ENCODE data around the gene SV2C. TPM values are rescaled to one million over a fixed set of nuclear protein-coding genes. Genes with fewer than 3 reads are reported as not detected.

Gene SV2C
- total RNA-seq, 1 experiment from 2014 or later, result not detected

DNA sequence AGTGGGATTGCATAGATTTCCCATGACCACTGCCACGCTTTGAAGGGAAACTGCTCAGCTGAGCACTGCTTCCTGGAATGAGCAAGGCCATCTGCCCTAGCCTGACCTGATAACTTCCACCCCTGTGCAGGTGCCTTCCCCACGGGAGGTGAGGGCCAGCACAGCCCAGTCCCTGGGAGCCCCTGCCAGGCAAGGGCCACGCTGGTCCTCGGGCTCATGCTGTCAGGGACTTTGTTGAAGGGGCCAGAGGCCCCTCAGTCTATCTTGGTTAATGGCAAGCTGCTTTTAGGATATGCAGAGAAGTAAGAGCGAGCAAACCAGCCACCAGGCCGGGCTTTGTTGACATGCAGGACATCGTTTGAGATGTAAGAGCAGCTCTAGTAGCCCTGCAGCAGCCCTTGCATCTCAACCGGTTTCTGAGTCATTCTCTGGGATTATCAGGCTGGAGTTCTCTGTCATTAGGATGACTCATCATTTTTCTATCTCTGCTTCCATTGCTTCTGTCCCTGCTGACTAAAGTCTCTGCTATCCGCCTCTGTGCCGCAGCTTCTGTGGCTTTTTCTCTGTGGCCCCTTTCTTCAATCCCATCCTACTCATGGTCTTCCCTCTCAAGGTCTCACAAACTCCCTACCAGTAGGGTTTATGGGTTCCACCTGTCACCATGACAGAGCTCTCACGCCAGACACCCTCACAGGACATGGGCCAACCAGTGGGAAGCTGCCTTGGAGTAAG lies 289.3 kb downstream of the SV2C start (continued):
- TF ChIP-seq EGR1 (IDR thresholded peaks at IDR 0.05; ENCODE audit: low read depth) (no peak), ZNF274 (IDR thresholded peaks at IDR 0.05; ENCODE audit: low read depth, low read length) (no peak), CEBPB (IDR thresholded peaks at IDR 0.05; ENCODE audit: low read depth) (no peak), RAD21 (IDR thresholded peaks at IDR 0.05; ENCODE audit: low read depth) (no peak)

DNA sequence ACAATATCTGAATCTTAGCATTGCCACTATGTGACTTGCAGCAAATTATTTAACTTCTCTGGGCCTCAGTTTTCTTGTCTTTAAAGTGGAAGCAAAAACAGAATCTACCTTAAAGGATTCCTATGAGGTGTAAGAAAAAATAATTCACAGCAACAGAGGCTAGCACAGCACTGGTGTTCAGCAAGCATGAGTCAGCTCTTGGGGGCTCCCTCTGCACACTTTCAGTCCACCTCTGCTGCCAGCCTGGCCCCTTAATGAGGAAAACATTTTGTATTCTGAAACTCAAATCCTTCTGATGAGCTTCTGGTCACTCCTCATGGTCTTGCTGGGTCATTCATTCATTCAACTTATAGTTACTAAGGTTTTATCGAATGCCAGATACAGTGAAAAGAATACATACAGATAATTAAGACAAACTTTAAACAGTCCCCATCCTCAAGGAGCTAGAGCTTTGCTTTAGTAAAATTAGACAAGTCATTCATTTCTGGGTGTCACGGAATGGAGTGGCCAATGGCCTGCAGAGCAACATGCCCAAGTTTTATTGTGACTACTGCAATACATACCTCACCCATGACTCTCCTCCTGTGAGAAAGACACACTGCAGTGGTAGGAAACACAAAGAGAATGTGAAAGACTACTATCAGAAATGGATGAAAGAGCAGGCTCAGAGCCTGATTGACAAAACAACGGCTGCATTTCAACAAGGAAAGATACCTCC lies 293.1 kb downstream of the SV2C start:
- Histone ChIP-seq H3K9ac (ENCODE audit: low read length) (no peak overlapping the region), H4K20me1 (ENCODE audit: insufficient read depth) (no peaks in the 10 kb centered on the region), H3K27me3 (ENCODE audit: insufficient read depth, low read length) (no peaks in the 10 kb centered on the region), H3K4me2 (ENCODE audit: low read length) (no peak overlapping the region), H3K9me2 (ENCODE audit: insufficient read depth) (no peaks in the 10 kb centered on the region), H2AFZ (ENCODE audit: low read depth, low read length, poor library complexity, severe bottlenecking) (no peak overlapping the region), H3K36me3 (ENCODE audit: control insufficient read depth in 1 of 2, insufficient read depth in 2 of 2, low read length in 2 of 2) (no peaks in the 10 kb centered on the region), H3K4me3 (replicated peaks in 1 of 2; ENCODE audit: low read depth in 1 of 2, low read length in 2 of 2) (no peak overlapping the region), H3K27ac (ENCODE audit: low read depth, low read length) (no peak overlapping the region), H3K79me2 (ENCODE audit: insufficient read depth, low read length) (no peaks in the 10 kb centered on the region), H3K4me1 (ENCODE audit: control insufficient read depth in 1 of 2, insufficient read depth in 2 of 2, low read length in 2 of 2) (peaks cover 17 to 24% of the 10 kb centered on the region in 2 experiments), H3K9me3 (ENCODE audit: control insufficient read depth in 1 of 2, insufficient read depth in 1 of 2, low read depth in 1 of 2, low read length in 2 of 2) (no peaks in the 10 kb centered on the region)
- no TSS peak for BruUV-seq (replicated peaks)
- DNase-seq (ENCODE audit: low read depth, low spot score), result no peak
- TF ChIP-seq, protein P1, sequence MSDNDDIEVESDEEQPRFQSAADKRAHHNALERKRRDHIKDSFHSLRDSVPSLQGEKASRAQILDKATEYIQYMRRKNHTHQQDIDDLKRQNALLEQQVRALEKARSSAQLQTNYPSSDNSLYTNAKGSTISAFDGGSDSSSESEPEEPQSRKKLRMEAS (IDR thresholded peaks at IDR 0.05), result no peak
- TF ChIP-seq SIN3A (IDR thresholded peaks at IDR 0.05; ENCODE audit: low read depth) (no peak), ELF1 (IDR thresholded peaks at IDR 0.05; ENCODE audit: borderline replicate concordance, low read depth) (no peak), EZH2phosphoT487 (IDR thresholded peaks at IDR 0.05; ENCODE audit: borderline replicate concordance) (no peak), YY1 (IDR thresholded peaks at IDR 0.05; ENCODE audit: extremely low read depth, insufficient replicate concordance, low read depth, low read length) (no peak), ZFX (IDR thresholded peaks at IDR 0.05) (no peak), CBX3 (IDR thresholded peaks at IDR 0.05; ENCODE audit: low read depth) (no peak), POLR2A (IDR thresholded peaks at IDR 0.05; ENCODE audit: borderline replicate concordance, extremely low read depth, insufficient read depth, insufficient read length) (no peak), SP1 (IDR thresholded peaks at IDR 0.05; ENCODE audit: low read depth) (no peak), FOSL1 (IDR thresholded peaks at IDR 0.05; ENCODE audit: low read depth) (no peak)
- TF ChIP-seq, protein P2, sequence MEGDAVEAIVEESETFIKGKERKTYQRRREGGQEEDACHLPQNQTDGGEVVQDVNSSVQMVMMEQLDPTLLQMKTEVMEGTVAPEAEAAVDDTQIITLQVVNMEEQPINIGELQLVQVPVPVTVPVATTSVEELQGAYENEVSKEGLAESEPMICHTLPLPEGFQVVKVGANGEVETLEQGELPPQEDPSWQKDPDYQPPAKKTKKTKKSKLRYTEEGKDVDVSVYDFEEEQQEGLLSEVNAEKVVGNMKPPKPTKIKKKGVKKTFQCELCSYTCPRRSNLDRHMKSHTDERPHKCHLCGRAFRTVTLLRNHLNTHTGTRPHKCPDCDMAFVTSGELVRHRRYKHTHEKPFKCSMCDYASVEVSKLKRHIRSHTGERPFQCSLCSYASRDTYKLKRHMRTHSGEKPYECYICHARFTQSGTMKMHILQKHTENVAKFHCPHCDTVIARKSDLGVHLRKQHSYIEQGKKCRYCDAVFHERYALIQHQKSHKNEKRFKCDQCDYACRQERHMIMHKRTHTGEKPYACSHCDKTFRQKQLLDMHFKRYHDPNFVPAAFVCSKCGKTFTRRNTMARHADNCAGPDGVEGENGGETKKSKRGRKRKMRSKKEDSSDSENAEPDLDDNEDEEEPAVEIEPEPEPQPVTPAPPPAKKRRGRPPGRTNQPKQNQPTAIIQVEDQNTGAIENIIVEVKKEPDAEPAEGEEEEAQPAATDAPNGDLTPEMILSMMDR (IDR thresholded peaks at IDR 0.05 in 2 of 3, conservative IDR thresholded peaks at IDR 0.05 in 1 of 3; ENCODE audit: borderline replicate concordance in 1 of 3, insufficient read depth in 1 of 3, low read depth in 2 of 3, low read length in 2 of 3), result no peak
- TF ChIP-seq, protein P3, sequence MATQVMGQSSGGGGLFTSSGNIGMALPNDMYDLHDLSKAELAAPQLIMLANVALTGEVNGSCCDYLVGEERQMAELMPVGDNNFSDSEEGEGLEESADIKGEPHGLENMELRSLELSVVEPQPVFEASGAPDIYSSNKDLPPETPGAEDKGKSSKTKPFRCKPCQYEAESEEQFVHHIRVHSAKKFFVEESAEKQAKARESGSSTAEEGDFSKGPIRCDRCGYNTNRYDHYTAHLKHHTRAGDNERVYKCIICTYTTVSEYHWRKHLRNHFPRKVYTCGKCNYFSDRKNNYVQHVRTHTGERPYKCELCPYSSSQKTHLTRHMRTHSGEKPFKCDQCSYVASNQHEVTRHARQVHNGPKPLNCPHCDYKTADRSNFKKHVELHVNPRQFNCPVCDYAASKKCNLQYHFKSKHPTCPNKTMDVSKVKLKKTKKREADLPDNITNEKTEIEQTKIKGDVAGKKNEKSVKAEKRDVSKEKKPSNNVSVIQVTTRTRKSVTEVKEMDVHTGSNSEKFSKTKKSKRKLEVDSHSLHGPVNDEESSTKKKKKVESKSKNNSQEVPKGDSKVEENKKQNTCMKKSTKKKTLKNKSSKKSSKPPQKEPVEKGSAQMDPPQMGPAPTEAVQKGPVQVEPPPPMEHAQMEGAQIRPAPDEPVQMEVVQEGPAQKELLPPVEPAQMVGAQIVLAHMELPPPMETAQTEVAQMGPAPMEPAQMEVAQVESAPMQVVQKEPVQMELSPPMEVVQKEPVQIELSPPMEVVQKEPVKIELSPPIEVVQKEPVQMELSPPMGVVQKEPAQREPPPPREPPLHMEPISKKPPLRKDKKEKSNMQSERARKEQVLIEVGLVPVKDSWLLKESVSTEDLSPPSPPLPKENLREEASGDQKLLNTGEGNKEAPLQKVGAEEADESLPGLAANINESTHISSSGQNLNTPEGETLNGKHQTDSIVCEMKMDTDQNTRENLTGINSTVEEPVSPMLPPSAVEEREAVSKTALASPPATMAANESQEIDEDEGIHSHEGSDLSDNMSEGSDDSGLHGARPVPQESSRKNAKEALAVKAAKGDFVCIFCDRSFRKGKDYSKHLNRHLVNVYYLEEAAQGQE (IDR thresholded peaks at IDR 0.05; ENCODE audit: low read depth), result no peak
- TF ChIP-seq, protein P4, sequence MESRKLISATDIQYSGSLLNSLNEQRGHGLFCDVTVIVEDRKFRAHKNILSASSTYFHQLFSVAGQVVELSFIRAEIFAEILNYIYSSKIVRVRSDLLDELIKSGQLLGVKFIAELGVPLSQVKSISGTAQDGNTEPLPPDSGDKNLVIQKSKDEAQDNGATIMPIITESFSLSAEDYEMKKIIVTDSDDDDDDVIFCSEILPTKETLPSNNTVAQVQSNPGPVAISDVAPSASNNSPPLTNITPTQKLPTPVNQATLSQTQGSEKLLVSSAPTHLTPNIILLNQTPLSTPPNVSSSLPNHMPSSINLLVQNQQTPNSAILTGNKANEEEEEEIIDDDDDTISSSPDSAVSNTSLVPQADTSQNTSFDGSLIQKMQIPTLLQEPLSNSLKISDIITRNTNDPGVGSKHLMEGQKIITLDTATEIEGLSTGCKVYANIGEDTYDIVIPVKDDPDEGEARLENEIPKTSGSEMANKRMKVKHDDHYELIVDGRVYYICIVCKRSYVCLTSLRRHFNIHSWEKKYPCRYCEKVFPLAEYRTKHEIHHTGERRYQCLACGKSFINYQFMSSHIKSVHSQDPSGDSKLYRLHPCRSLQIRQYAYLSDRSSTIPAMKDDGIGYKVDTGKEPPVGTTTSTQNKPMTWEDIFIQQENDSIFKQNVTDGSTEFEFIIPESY (IDR thresholded peaks at IDR 0.05; ENCODE audit: extremely low read depth, insufficient replicate concordance, low read length), result no peak
- RAD21 ChIA-PET (ENCODE audit: low non-redundant PET in 1 of 2, low total read pairs in 2 of 2, uncharacterized antibody in 2 of 2, unreplicated experiment in 2 of 2), result no interaction called here
- CTCF ChIA-PET, result no interaction called here
- ATAC-seq, result no peak
- POLR2A ChIA-PET, result no interaction called here
- intact Hi-C loops (cut with micrococcal nuclease), result no loop called here

Data from HCT116 (cell line).